Measurements from ENCODE around the gene SLC25A39. TPM values are rescaled to one million over a fixed set of nuclear protein-coding genes. Genes with fewer than 3 reads are reported as not detected.
"Not testable (repeated sequence)": the region's sequence is repeated elsewhere in the genome, so short reads cannot be mapped to it uniquely, and the experiment has no call there.

The SLC25A39 gene
- total RNA-seq, 6 experiments from 2014 or later = 94.8 to 116 (median 108) TPM

- Mint-ChIP-seq H3K9me3 (no peaks in the 10 kb centered on the region), H3K4me3 (no peak overlapping the region)
- DNase-seq = no peak
Measured at GRCh38 chr17:44334315-44334714, 9.7 kb upstream of the SLC25A39 start.

GRCh38 chr17:44333371-44333770 is 8.7 kb upstream of the SLC25A39 start:
- Mint-ChIP-seq H3K27me3 (ENCODE audit: insufficient read depth) (peaks cover 8% of the 10 kb centered on the region), H3K9me3 (no peaks in the 10 kb centered on the region), H3K4me3 (no peak overlapping the region), H3K27ac (no peak overlapping the region), H3K36me3 (ENCODE audit: low read depth) (no peaks in the 10 kb centered on the region), H3K4me1 (ENCODE audit: low read depth) (peaks cover 11% of the 10 kb centered on the region)
- TF ChIP-seq CTCF (IDR thresholded peaks at IDR 0.05) = no peak
- no peak for DNase-seq

More at GRCh38 chr17:44334315-44334714, 9.7 kb upstream of the SLC25A39 start:
- TF ChIP-seq CTCF (IDR thresholded peaks at IDR 0.05) = no peak
- H3K4me1 Mint-ChIP-seq (ENCODE audit: low read depth) = peaks cover 12% of the 10 kb centered on the region
- H3K27me3 Mint-ChIP-seq (ENCODE audit: insufficient read depth) = peaks cover 10% of the 10 kb centered on the region
- no peak overlapping the region for H3K27ac Mint-ChIP-seq
- H3K36me3 Mint-ChIP-seq (ENCODE audit: low read depth) = no peaks in the 10 kb centered on the region

- Mint-ChIP-seq H3K4me3 (no peak overlapping the region), H3K27me3 (ENCODE audit: insufficient read depth) (peaks cover 5% of the 10 kb centered on the region), H3K4me1 (ENCODE audit: low read depth) (peaks cover 25% of the 10 kb centered on the region), H3K9me3 (no peaks in the 10 kb centered on the region), H3K36me3 (ENCODE audit: low read depth) (no peaks in the 10 kb centered on the region), H3K27ac (no peak overlapping the region; the same call in 1 of the 2 replicates)
- peak; percentile 59 for DNase-seq
- TF ChIP-seq CTCF (IDR thresholded peaks at IDR 0.05) = peak; percentile 92
Measured at GRCh38 chr17:44331249-44331760, 6.7 kb upstream of the SLC25A39 start.

- peaks cover 29% of the 10 kb centered on the region for H3K4me1 Mint-ChIP-seq (ENCODE audit: low read depth)
- H3K36me3 Mint-ChIP-seq (ENCODE audit: low read depth); H3K4me3 Mint-ChIP-seq; H3K27me3 Mint-ChIP-seq (ENCODE audit: insufficient read depth); H3K27ac Mint-ChIP-seq; DNase-seq; H3K9me3 Mint-ChIP-seq: not testable (repeated sequence)
Measured at GRCh38 chr17:44330263-44330662, 5.6 kb upstream of the SLC25A39 start.

GRCh38 chr17:44329516-44329915 is 4.9 kb upstream of the SLC25A39 start:
- not testable (repeated sequence) for H3K4me3 Mint-ChIP-seq; DNase-seq; H3K36me3 Mint-ChIP-seq (ENCODE audit: low read depth); H3K27me3 Mint-ChIP-seq (ENCODE audit: insufficient read depth); H3K27ac Mint-ChIP-seq; H3K9me3 Mint-ChIP-seq
- H3K4me1 Mint-ChIP-seq (ENCODE audit: low read depth) = peaks cover 31% of the 10 kb centered on the region

- no peak overlapping the region for H3K27ac Mint-ChIP-seq
- peaks cover 31% of the 10 kb centered on the region for H3K4me1 Mint-ChIP-seq (ENCODE audit: low read depth)
- TF ChIP-seq CTCF (IDR thresholded peaks at IDR 0.05) = no peak
- no peaks in the 10 kb centered on the region for H3K36me3 Mint-ChIP-seq (ENCODE audit: low read depth)
- peaks cover 2% of the 10 kb centered on the region; the same call in 1 of the 2 replicates for H3K27me3 Mint-ChIP-seq (ENCODE audit: insufficient read depth)
- H3K4me3 Mint-ChIP-seq = no peak overlapping the region
- H3K9me3 Mint-ChIP-seq = no peaks in the 10 kb centered on the region
- no peak for DNase-seq
Measured at GRCh38 chr17:44327715-44328449, 3.3 kb upstream of the SLC25A39 start.

All from HFFc6 (cell line).